HepG2 (cell line): ENCODE measurements around the gene CACHD1. TPM values are rescaled to one million over a fixed set of nuclear protein-coding genes. Genes with fewer than 3 reads are reported as not detected.

Experiments used
- ATAC-seq: fragments of 200-7000 bp; cut with Tn5 transposase; 3 replicates; pipeline ENCODE4 v1.9.1; 2020; ENCODE audit warnings: mild to moderate bottlenecking, moderate library complexity
- BruUV-seq: library from RNA; stranded (reverse); fragments of 400-500 nt; replicated peaks from 2 replicates; lab custom pipeline; 2021; lab: Mats Ljungman, UMichigan
- CTCF ChIA-PET: fragments of 300-600 bp; formaldehyde crosslinking; extraction: SDS; loops from one replicate; lab custom pipeline; 2021; ENCODE audit warnings: low total read pairs, inconsistent platforms, low intra/inter-chr PET ratio; lab: Yijun Ruan, JAX
- POLR2A ChIA-PET: fragments of 350-600 bp; sonication (Branson Sonifier 250); formaldehyde crosslinking; loops from one replicate; lab custom pipeline; 2020; ENCODE audit warnings: antibody characterized with exemption, inconsistent platforms; lab: Yijun Ruan, JAX
- DNase-seq: peaks from one replicate; pipeline ENCODE4 v3.0.0-alpha.2; 2015; ENCODE audit warnings: low spot score
- FAIRE-seq: peaks from 3 replicates; lab custom pipeline; 2011; peaks lifted over from hg19 to GRCh38; lab: Jason Lieb, UNC
- H2AFZ ChIP-seq: one replicate; pipeline ENCODE4 v1.6.1; 2011; ENCODE audit warnings: low read length, inconsistent platforms
- H3K27ac ChIP-seq: fragments of 300-600 bp; 3 replicates; pipeline ENCODE4 v1.8.0; 2011; ENCODE audit warnings: mixed run types, mild to moderate bottlenecking, mixed read lengths, low read length, inconsistent platforms; ENCODE audit not compliant: insufficient read depth; ENCODE audit errors: extremely low read length
- H3K27me3 ChIP-seq, 2 experiments: fragments of 200-600 bp in 1 of 2; 2 replicates in 1 of 2; 3 replicates in 1 of 2; pipeline versions ENCODE4 v1.6.0 to v1.8.0; 2011; ENCODE audit warnings: low read length in 2 of 2, mild to moderate bottlenecking in 2 of 2, moderate library complexity in 2 of 2, inconsistent platforms in 1 of 2; ENCODE audit not compliant: insufficient read depth in 2 of 2, control insufficient read depth in 1 of 2
- H3K36me3 ChIP-seq, 2 experiments: fragments of 200-600 bp in 1 of 2; replicated peaks in 1 of 2; 2 replicates in 1 of 2; 3 replicates in 1 of 2; pipeline versions ENCODE4 v1.5.1 to v1.8.0; 2011; ENCODE audit warnings: low read length in 2 of 2, inconsistent platforms in 1 of 2; ENCODE audit not compliant: insufficient read depth in 2 of 2, control insufficient read depth in 1 of 2
- H3K4me1 ChIP-seq: 2 replicates; pipeline ENCODE4 v1.5.1; 2012; ENCODE audit warnings: low read length, inconsistent platforms; ENCODE audit not compliant: insufficient read depth
- H3K4me2 ChIP-seq: 2 replicates; pipeline ENCODE4 v1.6.0; 2011; ENCODE audit warnings: low read depth, low read length, inconsistent platforms
- H3K4me3 ChIP-seq, 3 experiments: fragments of 200-600 bp in 1 of 3; sonication (generic), shearing (Covaris generic) in 1 of 3; replicated peaks in 1 of 3; 2 replicates each; pipeline ENCODE4 v1.5.1; 2011 to 2016; ENCODE audit warnings: low read length in 3 of 3, inconsistent platforms in 2 of 3, low read depth in 2 of 3, mild to moderate bottlenecking in 2 of 3, control low read depth in 1 of 3, mixed read lengths in 1 of 3; ENCODE audit not compliant: insufficient read depth in 1 of 3
- H3K79me2 ChIP-seq: one replicate; pipeline ENCODE4 v1.6.1; 2011; ENCODE audit warnings: low read length, inconsistent platforms; ENCODE audit not compliant: insufficient read depth
- H3K9ac ChIP-seq: 2 replicates; pipeline ENCODE4 v1.6.0; 2011; ENCODE audit warnings: mild to moderate bottlenecking, low read depth, low read length, inconsistent platforms; ENCODE audit not compliant: insufficient read depth
- H3K9me3 ChIP-seq: 2 replicates; pipeline ENCODE4 v1.5.1; 2012; ENCODE audit warnings: mild to moderate bottlenecking, low read length
- H4K20me1 ChIP-seq: 2 replicates; pipeline ENCODE4 v1.6.0; 2011; ENCODE audit warnings: inconsistent platforms, mild to moderate bottlenecking, low read length, moderate library complexity; ENCODE audit not compliant: insufficient read depth
- BCL6 ChIP-seq: IDR thresholded peaks from 2 replicates; pipeline ENCODE4 v1.6.1; 2016; ENCODE audit warnings: missing genetic modification reagents, missing compliant biosample characterization
- HDAC1 ChIP-seq: sonication (generic); formaldehyde crosslinking; IDR thresholded peaks from 2 replicates; pipeline ENCODE4 v1.5.1; 2020; ENCODE audit warnings: mild to moderate bottlenecking, missing genetic modification reagents
- HMG20A ChIP-seq: IDR thresholded peaks from 2 replicates; pipeline ENCODE4 v1.6.1; 2016; ENCODE audit warnings: borderline replicate concordance
- NAIF1 ChIP-seq: sonication (generic); formaldehyde crosslinking; IDR thresholded peaks from 2 replicates; pipeline ENCODE4 v1.5.0; 2020; ENCODE audit warnings: mild to moderate bottlenecking, missing genetic modification reagents, borderline replicate concordance
- NFRKB ChIP-seq: fragments of 450-650 bp; IDR thresholded peaks from 2 replicates; pipeline ENCODE4 v1.6.1; 2017
- PHF20 ChIP-seq: sonication (generic); formaldehyde crosslinking; IDR thresholded peaks from 2 replicates; pipeline ENCODE4 v1.5.0; 2020; ENCODE audit warnings: mild to moderate bottlenecking, missing genetic modification reagents
- RBFOX2 ChIP-seq: fragments of 200-400 bp; formaldehyde crosslinking; IDR thresholded peaks from 2 replicates; pipeline ENCODE4 v1.6.1; 2017; ENCODE audit warnings: low read depth, mild to moderate bottlenecking, low read length
- SPEN ChIP-seq: sonication (generic); formaldehyde crosslinking; IDR thresholded peaks from 2 replicates; pipeline ENCODE4 v1.5.1; 2020; ENCODE audit warnings: low read depth, mild to moderate bottlenecking, missing genetic modification reagents
- THAP11 ChIP-seq: IDR thresholded peaks from 2 replicates; pipeline ENCODE4 v1.6.1; 2016; ENCODE audit warnings: missing biosample characterization, missing genetic modification reagents
- ZBTB37 ChIP-seq: sonication (generic); formaldehyde crosslinking; IDR thresholded peaks from 2 replicates; pipeline ENCODE4 v1.4.0; 2020; ENCODE audit warnings: mild to moderate bottlenecking, missing genetic modification reagents
- ZFP36L1 ChIP-seq: sonication (generic); formaldehyde crosslinking; IDR thresholded peaks from 2 replicates; pipeline ENCODE4 v1.8.0; 2022; ENCODE audit warnings: mild to moderate bottlenecking, missing genetic modification reagents, moderate library complexity
- ZIK1 ChIP-seq: sonication (generic); formaldehyde crosslinking; IDR thresholded peaks from 2 replicates; pipeline ENCODE4 v1.5.0; 2020; ENCODE audit warnings: mild to moderate bottlenecking, low read depth, missing genetic modification reagents, borderline replicate concordance
- ZNF20 ChIP-seq: sonication (generic); formaldehyde crosslinking; IDR thresholded peaks from 2 replicates; pipeline ENCODE4 v1.4.0; 2020; ENCODE audit warnings: mild to moderate bottlenecking, moderate library complexity, missing genetic modification reagents
- ZNF652 ChIP-seq: IDR thresholded peaks from 2 replicates; pipeline ENCODE4 v1.6.1; 2016; ENCODE audit warnings: low read depth, borderline replicate concordance
- ZNF883 ChIP-seq: sonication (generic); formaldehyde crosslinking; IDR thresholded peaks from 2 replicates; pipeline ENCODE4 v1.5.1; 2020; ENCODE audit warnings: mild to moderate bottlenecking, missing genetic modification reagents; ENCODE audit errors: not compliant biosample characterization
- WGBS: methylation state at CpG from one replicate; pipeline ENCODE4 v1.1.6; 2017; ENCODE audit warnings: low lambda C conversion rate; 5-methylcytosine and 5-hydroxymethylcytosine counted together
- in situ Hi-C: cut with HindIII; loops from 2 replicates; pipeline ENCODE4 v1.10.0; 2017; ENCODE audit warnings: low pct_unique_long_range_greater_than_20kb; ENCODE audit not compliant: extremely low pct_ligation_motif_present
- intact Hi-C: fragments of 100-400 bp; cut with micrococcal nuclease; formaldehyde crosslinking; loops from one replicate; pipeline ENCODE4 v1.10.0; 2022; ENCODE audit not compliant: unreplicated experiment
- polyA plus RNA-seq, 8 experiments: library from polyadenylated mRNA; depleted of rRNA in 3 of 8; stranded (reverse) in 7 of 8; unstranded in 1 of 8; fragments of >200 nt; fragmentation: Illumina TruSeq in 4 of 8; extraction: Trizol in 4 of 8; gene quantifications; 2 replicates each; pipeline versions ENCODE4 v1.2.1 to v1.2.3, GENCODE V29; 2011 to 2016; ENCODE audit warnings: low read depth in 4 of 8, missing spikeins in 1 of 8, mixed read lengths in 1 of 8; ENCODE audit not compliant: insufficient read depth in 1 of 8
- total RNA-seq, 5 experiments: library from RNA; depleted of rRNA; stranded (reverse); fragments of >200 nt; fragmentation: Illumina TruSeq; extraction: Trizol; gene quantifications; 2 replicates each; pipeline ENCODE4 v1.2.3, GENCODE V29; 2016; ENCODE audit warnings: low read depth in 1 of 5

The CACHD1 gene
- total and polyA plus RNA-seq, 2 of the 13 experiments (the other 11 are each of a cell fraction or from before 2014, with no cell fraction given) = 0.11 TPM; not detected in 1

- ATAC-seq = no peak
- Histone ChIP-seq H3K79me2 (no peaks in the 10 kb centered on the region), H3K4me1 (no peaks in the 10 kb centered on the region), H2AFZ (no peak overlapping the region), H3K9ac (no peak overlapping the region), H4K20me1 (no peaks in the 10 kb centered on the region), H3K36me3 (no peaks in the 10 kb centered on the region), H3K4me3 (no peak overlapping the region), H3K27me3 (no peaks in the 10 kb centered on the region), H3K4me2 (no peak overlapping the region), H3K27ac (no peak overlapping the region)
- in situ Hi-C loops (no loop called here), intact Hi-C loops (no loop called here)
- ChIA-PET POLR2A (no interaction called here), CTCF (no interaction called here)
- BruUV-seq = no TSS peak
- FAIRE-seq = no peak
- no peak for DNase-seq
- no peak for TF ChIP-seq ZNF20
- TF ChIP-seq NAIF1 (CRISPR knock-in tag) = no peak
- no peak for TF ChIP-seq ZIK1 (CRISPR knock-in tag)
- no peak for TF ChIP-seq RBFOX2
- TF ChIP-seq ZNF652 (CRISPR knock-in tag) = no peak
- no peak for TF ChIP-seq SPEN (CRISPR knock-in tag)
- TF ChIP-seq BCL6 = no peak
- no peak for TF ChIP-seq HDAC1 (CRISPR knock-in tag)
- TF ChIP-seq THAP11 = no peak
- no peak for TF ChIP-seq PHF20 (CRISPR knock-in tag)
- no peak for TF ChIP-seq NFRKB
- no peak for TF ChIP-seq HMG20A (CRISPR knock-in tag)
- TF ChIP-seq ZFP36L1 (CRISPR knock-in tag) = no peak
- no peak for TF ChIP-seq ZBTB37 (CRISPR knock-in tag)
- no peak for TF ChIP-seq ZNF883 (CRISPR knock-in tag)
- TF ChIP-seq, all 625 proteins: peak for 0
- WGBS = 23% methylated on average over 3 of the region's 3 CpGs
- H3K9me3 ChIP-seq = no peaks in the 10 kb centered on the region
Measured at GRCh38 chr1:64564891-64565290, 95.0 kb downstream of the CACHD1 start.
